ENCODE data around the gene ANKS1B.

Gene ANKS1B

GRCh38 chr12:98691351-98691750, 1293.4 kb downstream of the ANKS1B start:
- no peak for DNase-seq (ENCODE audit: low read depth, low spot score)

- DNase-seq (ENCODE audit: low read depth, low spot score): no peak
These were observed 1298.1 kb downstream of the ANKS1B start for GRCh38 chr12:98686603-98687002.
